Measurements from ENCODE around the gene R3HDML. TPM values are rescaled to one million over a fixed set of nuclear protein-coding genes. Genes with fewer than 3 reads are reported as not detected.
A peak's percentile ranks its signal among the peaks of the same experiment; 100 is the strongest.

R3HDML gene
- total and polyA plus RNA-seq, 2 of the 13 experiments (the other 11 are each of a cell fraction or from before 2014, with no cell fraction given) = not detected

DNA sequence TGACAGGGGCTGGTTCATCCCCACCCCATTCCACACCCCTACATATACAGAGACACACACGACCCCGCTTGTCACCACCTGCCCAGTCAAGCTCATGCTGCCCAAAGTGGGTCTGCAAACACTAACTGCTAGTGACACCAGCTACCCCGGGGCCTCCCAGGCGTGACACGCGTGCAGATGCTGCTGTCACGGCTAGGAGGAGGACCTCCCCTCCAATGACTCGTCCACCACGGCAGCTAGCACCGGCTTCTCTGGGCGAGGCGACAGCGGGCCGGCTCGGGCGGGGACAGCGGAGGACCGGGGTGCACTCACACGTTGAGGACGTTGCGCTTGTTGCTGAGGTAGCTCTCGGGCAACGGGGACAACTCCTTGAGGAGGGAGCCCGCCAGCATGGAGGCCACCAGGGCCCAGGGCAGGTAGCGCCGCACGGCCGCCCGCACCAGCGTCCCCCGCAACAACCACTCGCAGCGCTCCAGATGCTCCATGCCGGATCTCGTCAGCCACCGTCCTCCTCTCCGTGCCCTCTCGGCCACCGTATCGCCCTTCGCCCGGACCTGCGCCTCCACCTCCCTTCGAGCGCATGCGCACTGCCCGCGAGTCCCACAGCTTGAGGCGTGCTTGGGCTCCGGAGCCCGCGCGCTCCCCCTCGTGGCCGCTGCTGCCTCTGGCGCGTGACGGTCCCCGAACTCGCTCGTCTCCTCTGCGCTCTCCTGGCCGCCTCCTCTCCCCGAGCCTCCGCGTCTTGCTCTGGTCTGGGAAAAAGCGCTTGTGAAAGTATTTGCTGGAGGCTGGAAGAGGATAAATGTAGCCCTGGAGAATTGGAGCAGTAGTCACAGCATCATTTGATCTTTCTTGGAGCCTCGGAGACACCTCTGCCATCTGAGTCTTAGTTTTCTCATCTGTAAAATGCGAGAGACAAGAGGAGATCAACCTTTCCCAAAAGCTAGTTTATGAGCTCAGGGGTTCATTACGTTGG is 25.9 kb upstream of the R3HDML start, which contains the start of gene FITM2 (continued):
- TF ChIP-seq ZNF10 (CRISPR knock-in tag; IDR thresholded peaks at IDR 0.05; ENCODE audit: borderline replicate concordance, low read depth) (0 out of 2 replicates have a peak, but pooled peaks have one; percentile 84), ZNF569 (CRISPR knock-in tag; IDR thresholded peaks at IDR 0.05; ENCODE audit: borderline replicate concordance) (no peak), NFIC (IDR thresholded peaks at IDR 0.05; ENCODE audit: low read length) (no peak), ZNF792 (CRISPR knock-in tag; IDR thresholded peaks at IDR 0.05) (peak; percentile 92), U2AF2 (IDR thresholded peaks at IDR 0.05; ENCODE audit: low read depth, low read length) (no peak), ZNF616 (CRISPR knock-in tag; IDR thresholded peaks at IDR 0.05; ENCODE audit: low read depth) (peak; percentile 96), RFX3 (CRISPR knock-in tag; IDR thresholded peaks at IDR 0.05) (no peak), NFAT5 (CRISPR knock-in tag; IDR thresholded peaks at IDR 0.05) (no peak; the same call in 1 of the 2 replicates), DNMT1 (CRISPR knock-in tag; IDR thresholded peaks at IDR 0.05) (peak; percentile 98), ZNF33A (CRISPR knock-in tag; IDR thresholded peaks at IDR 0.05; ENCODE audit: borderline replicate concordance) (no peak), ZNF589 (CRISPR knock-in tag; conservative IDR thresholded peaks at IDR 0.05) (0 out of 2 replicates have a peak, but pooled peaks have one; percentile 81), HNF4G (IDR thresholded peaks at IDR 0.05; ENCODE audit: borderline replicate concordance, low read depth, low read length) (peak; percentile 71; the same call in 1 of the 2 replicates), HNF4G (CRISPR knock-in tag; IDR thresholded peaks at IDR 0.05; ENCODE audit: borderline replicate concordance, low read depth) (peak; percentile 90), HHEX (CRISPR knock-in tag; IDR thresholded peaks at IDR 0.05) (no peak), ZNF674 (CRISPR knock-in tag; IDR thresholded peaks at IDR 0.05; ENCODE audit: low read depth) (no peak)
- TF ChIP-seq, protein P1, sequence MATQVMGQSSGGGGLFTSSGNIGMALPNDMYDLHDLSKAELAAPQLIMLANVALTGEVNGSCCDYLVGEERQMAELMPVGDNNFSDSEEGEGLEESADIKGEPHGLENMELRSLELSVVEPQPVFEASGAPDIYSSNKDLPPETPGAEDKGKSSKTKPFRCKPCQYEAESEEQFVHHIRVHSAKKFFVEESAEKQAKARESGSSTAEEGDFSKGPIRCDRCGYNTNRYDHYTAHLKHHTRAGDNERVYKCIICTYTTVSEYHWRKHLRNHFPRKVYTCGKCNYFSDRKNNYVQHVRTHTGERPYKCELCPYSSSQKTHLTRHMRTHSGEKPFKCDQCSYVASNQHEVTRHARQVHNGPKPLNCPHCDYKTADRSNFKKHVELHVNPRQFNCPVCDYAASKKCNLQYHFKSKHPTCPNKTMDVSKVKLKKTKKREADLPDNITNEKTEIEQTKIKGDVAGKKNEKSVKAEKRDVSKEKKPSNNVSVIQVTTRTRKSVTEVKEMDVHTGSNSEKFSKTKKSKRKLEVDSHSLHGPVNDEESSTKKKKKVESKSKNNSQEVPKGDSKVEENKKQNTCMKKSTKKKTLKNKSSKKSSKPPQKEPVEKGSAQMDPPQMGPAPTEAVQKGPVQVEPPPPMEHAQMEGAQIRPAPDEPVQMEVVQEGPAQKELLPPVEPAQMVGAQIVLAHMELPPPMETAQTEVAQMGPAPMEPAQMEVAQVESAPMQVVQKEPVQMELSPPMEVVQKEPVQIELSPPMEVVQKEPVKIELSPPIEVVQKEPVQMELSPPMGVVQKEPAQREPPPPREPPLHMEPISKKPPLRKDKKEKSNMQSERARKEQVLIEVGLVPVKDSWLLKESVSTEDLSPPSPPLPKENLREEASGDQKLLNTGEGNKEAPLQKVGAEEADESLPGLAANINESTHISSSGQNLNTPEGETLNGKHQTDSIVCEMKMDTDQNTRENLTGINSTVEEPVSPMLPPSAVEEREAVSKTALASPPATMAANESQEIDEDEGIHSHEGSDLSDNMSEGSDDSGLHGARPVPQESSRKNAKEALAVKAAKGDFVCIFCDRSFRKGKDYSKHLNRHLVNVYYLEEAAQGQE (IDR thresholded peaks at IDR 0.05; ENCODE audit: borderline replicate concordance in 1 of 2, low read depth in 1 of 2, low read length in 2 of 2) = peak; percentile 23 to 82
- TF ChIP-seq, protein P2, sequence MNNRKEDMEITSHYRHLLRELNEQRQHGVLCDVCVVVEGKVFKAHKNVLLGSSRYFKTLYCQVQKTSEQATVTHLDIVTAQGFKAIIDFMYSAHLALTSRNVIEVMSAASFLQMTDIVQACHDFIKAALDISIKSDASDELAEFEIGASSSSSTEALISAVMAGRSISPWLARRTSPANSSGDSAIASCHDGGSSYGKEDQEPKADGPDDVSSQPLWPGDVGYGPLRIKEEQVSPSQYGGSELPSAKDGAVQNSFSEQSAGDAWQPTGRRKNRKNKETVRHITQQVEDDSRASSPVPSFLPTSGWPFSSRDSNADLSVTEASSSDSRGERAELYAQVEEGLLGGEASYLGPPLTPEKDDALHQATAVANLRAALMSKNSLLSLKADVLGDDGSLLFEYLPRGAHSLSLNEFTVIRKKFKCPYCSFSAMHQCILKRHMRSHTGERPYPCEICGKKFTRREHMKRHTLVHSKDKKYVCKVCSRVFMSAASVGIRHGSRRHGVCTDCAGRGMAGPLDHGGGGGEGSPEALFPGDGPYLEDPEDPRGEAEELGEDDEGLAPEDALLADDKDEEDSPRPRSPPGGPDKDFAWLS (CRISPR knock-in tag; IDR thresholded peaks at IDR 0.05; ENCODE audit: borderline replicate concordance) = peak; percentile 93

Data from HepG2 (cell line).